Measurements from ENCODE around the gene FGFR2.

Gene FGFR2

GRCh38 chr10:121573538-121573941 lies 24.7 kb downstream of the FGFR2 start:
- no peak for TF ChIP-seq ZNF8 (CRISPR knock-in tag; IDR thresholded peaks at IDR 0.05)
- no peak for TF ChIP-seq POU6F1 (CRISPR knock-in tag; IDR thresholded peaks at IDR 0.05; ENCODE audit: borderline replicate concordance, low read depth)
- TF ChIP-seq, protein P1, sequence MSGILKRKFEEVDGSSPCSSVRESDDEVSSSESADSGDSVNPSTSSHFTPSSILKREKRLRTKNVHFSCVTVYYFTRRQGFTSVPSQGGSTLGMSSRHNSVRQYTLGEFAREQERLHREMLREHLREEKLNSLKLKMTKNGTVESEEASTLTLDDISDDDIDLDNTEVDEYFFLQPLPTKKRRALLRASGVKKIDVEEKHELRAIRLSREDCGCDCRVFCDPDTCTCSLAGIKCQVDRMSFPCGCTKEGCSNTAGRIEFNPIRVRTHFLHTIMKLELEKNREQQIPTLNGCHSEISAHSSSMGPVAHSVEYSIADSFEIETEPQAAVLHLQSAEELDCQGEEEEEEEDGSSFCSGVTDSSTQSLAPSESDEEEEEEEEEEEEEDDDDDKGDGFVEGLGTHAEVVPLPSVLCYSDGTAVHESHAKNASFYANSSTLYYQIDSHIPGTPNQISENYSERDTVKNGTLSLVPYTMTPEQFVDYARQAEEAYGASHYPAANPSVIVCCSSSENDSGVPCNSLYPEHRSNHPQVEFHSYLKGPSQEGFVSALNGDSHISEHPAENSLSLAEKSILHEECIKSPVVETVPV (CRISPR knock-in tag; IDR thresholded peaks at IDR 0.05): no peak
- no peak for TF ChIP-seq GLIS3 (CRISPR knock-in tag; IDR thresholded peaks at IDR 0.05)
- no peak for TF ChIP-seq OSR1 (CRISPR knock-in tag; IDR thresholded peaks at IDR 0.05)
- TF ChIP-seq, protein P2, sequence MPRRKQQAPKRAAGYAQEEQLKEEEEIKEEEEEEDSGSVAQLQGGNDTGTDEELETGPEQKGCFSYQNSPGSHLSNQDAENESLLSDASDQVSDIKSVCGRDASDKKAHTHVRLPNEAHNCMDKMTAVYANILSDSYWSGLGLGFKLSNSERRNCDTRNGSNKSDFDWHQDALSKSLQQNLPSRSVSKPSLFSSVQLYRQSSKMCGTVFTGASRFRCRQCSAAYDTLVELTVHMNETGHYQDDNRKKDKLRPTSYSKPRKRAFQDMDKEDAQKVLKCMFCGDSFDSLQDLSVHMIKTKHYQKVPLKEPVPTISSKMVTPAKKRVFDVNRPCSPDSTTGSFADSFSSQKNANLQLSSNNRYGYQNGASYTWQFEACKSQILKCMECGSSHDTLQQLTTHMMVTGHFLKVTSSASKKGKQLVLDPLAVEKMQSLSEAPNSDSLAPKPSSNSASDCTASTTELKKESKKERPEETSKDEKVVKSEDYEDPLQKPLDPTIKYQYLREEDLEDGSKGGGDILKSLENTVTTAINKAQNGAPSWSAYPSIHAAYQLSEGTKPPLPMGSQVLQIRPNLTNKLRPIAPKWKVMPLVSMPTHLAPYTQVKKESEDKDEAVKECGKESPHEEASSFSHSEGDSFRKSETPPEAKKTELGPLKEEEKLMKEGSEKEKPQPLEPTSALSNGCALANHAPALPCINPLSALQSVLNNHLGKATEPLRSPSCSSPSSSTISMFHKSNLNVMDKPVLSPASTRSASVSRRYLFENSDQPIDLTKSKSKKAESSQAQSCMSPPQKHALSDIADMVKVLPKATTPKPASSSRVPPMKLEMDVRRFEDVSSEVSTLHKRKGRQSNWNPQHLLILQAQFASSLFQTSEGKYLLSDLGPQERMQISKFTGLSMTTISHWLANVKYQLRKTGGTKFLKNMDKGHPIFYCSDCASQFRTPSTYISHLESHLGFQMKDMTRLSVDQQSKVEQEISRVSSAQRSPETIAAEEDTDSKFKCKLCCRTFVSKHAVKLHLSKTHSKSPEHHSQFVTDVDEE (CRISPR knock-in tag; IDR thresholded peaks at IDR 0.05): no peak
- TF ChIP-seq BACH2 (CRISPR knock-in tag; IDR thresholded peaks at IDR 0.05; ENCODE audit: borderline replicate concordance): no peak
- TF ChIP-seq, protein P3, sequence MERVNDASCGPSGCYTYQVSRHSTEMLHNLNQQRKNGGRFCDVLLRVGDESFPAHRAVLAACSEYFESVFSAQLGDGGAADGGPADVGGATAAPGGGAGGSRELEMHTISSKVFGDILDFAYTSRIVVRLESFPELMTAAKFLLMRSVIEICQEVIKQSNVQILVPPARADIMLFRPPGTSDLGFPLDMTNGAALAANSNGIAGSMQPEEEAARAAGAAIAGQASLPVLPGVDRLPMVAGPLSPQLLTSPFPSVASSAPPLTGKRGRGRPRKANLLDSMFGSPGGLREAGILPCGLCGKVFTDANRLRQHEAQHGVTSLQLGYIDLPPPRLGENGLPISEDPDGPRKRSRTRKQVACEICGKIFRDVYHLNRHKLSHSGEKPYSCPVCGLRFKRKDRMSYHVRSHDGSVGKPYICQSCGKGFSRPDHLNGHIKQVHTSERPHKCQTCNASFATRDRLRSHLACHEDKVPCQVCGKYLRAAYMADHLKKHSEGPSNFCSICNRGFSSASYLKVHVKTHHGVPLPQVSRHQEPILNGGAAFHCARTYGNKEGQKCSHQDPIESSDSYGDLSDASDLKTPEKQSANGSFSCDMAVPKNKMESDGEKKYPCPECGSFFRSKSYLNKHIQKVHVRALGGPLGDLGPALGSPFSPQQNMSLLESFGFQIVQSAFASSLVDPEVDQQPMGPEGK (CRISPR knock-in tag; IDR thresholded peaks at IDR 0.05; ENCODE audit: borderline replicate concordance): no peak
- TF ChIP-seq ZC3H10 (CRISPR knock-in tag; IDR thresholded peaks at IDR 0.05): no peak
- TF ChIP-seq ZNF70 (CRISPR knock-in tag; IDR thresholded peaks at IDR 0.05): no peak
- no peak for TF ChIP-seq ARNTL (CRISPR knock-in tag; IDR thresholded peaks at IDR 0.05; ENCODE audit: borderline replicate concordance, low read depth)
- TF ChIP-seq ZFP3 (CRISPR knock-in tag; IDR thresholded peaks at IDR 0.05): no peak
- no peak for TF ChIP-seq TOX (CRISPR knock-in tag; IDR thresholded peaks at IDR 0.05; ENCODE audit: borderline replicate concordance)
- no peak for ATAC-seq

DNA sequence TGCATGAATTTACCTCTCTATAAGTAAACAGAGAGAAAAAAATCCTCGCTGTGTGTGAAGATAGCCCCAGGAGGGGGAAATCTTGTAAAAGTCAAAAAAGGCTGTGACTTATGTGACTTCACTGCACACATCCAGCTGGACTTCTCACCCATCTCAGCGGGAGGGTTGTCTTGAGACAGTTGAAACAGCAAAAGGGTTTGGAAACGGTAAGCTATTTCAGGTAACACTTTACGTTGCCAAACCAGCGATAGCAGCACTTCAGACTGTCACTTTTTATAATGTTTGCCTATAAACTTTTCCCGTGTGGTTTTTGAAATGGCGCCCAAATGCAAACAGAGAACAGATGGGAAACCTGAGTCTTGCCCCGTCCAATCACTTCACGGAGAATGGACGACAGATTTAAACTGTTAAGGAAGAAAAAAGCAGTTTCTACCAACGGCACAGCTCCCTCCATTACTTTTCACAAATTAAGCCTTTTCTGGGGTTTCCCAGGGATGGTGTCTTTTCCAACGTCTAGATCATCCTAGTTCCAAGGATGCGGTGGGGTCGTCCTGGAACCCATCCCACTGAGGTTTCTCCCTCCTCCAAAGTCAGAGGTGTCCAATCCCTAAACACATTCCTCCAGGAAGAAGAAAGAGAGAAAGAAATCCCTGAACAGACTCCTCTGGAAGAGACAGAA lies 25.2 kb downstream of the FGFR2 start:
- no peak for ATAC-seq
- TF ChIP-seq CSDC2 (CRISPR knock-in tag; IDR thresholded peaks at IDR 0.05) (no peak), ZFP3 (CRISPR knock-in tag; IDR thresholded peaks at IDR 0.05) (no peak), ISL1 (CRISPR knock-in tag; IDR thresholded peaks at IDR 0.05) (no peak), BACH2 (CRISPR knock-in tag; IDR thresholded peaks at IDR 0.05; ENCODE audit: borderline replicate concordance) (no peak), OSR1 (CRISPR knock-in tag; IDR thresholded peaks at IDR 0.05) (no peak)

DNA sequence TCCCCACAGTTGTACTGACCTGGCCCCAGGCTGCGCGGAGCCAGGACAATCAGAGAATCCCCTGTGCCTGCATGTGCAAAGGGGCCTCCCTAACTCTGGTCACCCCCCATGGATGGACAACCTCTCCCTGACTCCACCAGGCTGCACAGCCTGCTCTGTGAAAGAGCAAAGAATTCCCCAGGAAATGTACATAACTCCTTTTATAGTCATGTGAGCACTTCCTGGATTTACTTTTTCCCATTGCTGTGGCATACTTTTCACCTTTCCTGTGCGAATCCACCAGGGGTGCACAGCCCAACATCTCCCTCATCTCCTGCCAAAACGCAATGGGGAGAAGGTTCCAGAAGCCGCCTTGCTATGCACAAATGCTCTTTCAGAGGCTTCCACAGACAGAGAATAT lies 27.9 kb downstream of the FGFR2 start:
- no peak for ATAC-seq
- no peak for TF ChIP-seq PPARA (CRISPR knock-in tag; IDR thresholded peaks at IDR 0.05; ENCODE audit: borderline replicate concordance)
- no peak for TF ChIP-seq ZFP30 (CRISPR knock-in tag; IDR thresholded peaks at IDR 0.05)
- TF ChIP-seq POU6F1 (CRISPR knock-in tag; IDR thresholded peaks at IDR 0.05; ENCODE audit: borderline replicate concordance, low read depth): no peak
- no peak for TF ChIP-seq ZNF70 (CRISPR knock-in tag; IDR thresholded peaks at IDR 0.05)
- TF ChIP-seq, protein P2 (CRISPR knock-in tag; IDR thresholded peaks at IDR 0.05): no peak
- no peak for TF ChIP-seq ARNTL (CRISPR knock-in tag; IDR thresholded peaks at IDR 0.05; ENCODE audit: borderline replicate concordance, low read depth)
- TF ChIP-seq SNAI2 (CRISPR knock-in tag; IDR thresholded peaks at IDR 0.05): no peak
- TF ChIP-seq CSDC2 (CRISPR knock-in tag; IDR thresholded peaks at IDR 0.05): no peak
- no peak for TF ChIP-seq TOX (CRISPR knock-in tag; IDR thresholded peaks at IDR 0.05; ENCODE audit: borderline replicate concordance)
- TF ChIP-seq, protein P4, sequence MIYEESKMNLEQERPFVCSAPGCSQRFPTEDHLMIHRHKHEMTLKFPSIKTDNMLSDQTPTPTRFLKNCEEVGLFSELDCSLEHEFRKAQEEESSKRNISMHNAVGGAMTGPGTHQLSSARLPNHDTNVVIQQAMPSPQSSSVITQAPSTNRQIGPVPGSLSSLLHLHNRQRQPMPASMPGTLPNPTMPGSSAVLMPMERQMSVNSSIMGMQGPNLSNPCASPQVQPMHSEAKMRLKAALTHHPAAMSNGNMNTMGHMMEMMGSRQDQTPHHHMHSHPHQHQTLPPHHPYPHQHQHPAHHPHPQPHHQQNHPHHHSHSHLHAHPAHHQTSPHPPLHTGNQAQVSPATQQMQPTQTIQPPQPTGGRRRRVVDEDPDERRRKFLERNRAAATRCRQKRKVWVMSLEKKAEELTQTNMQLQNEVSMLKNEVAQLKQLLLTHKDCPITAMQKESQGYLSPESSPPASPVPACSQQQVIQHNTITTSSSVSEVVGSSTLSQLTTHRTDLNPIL (CRISPR knock-in tag; IDR thresholded peaks at IDR 0.05; ENCODE audit: low read depth): no peak
- TF ChIP-seq, protein P3 (CRISPR knock-in tag; IDR thresholded peaks at IDR 0.05; ENCODE audit: borderline replicate concordance): no peak

Data from SK-N-SH treated with all-trans-retinoic acid at 6 μM for 48 hours (cell line).